GM23338 (cell line): ENCODE data around the gene KRT32. TPM values are rescaled to one million over a fixed set of nuclear protein-coding genes. Genes with fewer than 3 reads are reported as not detected.

ENCODE experiments used
- ATAC-seq: fragments of 200-7000 bp; cut with Tn5 transposase; 3 replicates; pipeline ENCODE4 v1.9.1; 2020
- DNase-seq: peaks from one replicate; pipeline ENCODE4 v3.0.0-alpha.2; 2015; ENCODE audit warnings: low spot score
- H2AFZ ChIP-seq: fragments of 200-600 bp; sonication (generic); 2 replicates; pipeline ENCODE4 v1.8.0; 2016; ENCODE audit warnings: antibody characterized with exemption, mild to moderate bottlenecking, moderate library complexity
- H3F3A ChIP-seq: fragments of 200-600 bp; sonication (generic); replicated peaks from 2 replicates; pipeline ENCODE4 v1.8.0; 2017; ENCODE audit warnings: antibody characterized with exemption, mixed run types, low read depth
- H3K27ac ChIP-seq: fragments of 200-600 bp; sonication (generic); 2 replicates; pipeline ENCODE4 v1.6.1; 2016; ENCODE audit warnings: low read depth
- H3K27me3 ChIP-seq: fragments of 200-600 bp; sonication (generic); 2 replicates; pipeline ENCODE4 v1.8.0; 2016; ENCODE audit warnings: mild to moderate bottlenecking, mixed run types, moderate library complexity; ENCODE audit not compliant: insufficient read depth
- H3K36me3 ChIP-seq: fragments of 200-600 bp; sonication (generic); 2 replicates; pipeline ENCODE4 v1.8.0; 2016; ENCODE audit warnings: mild to moderate bottlenecking; ENCODE audit not compliant: insufficient read depth
- H3K4me1 ChIP-seq: fragments of 200-600 bp; sonication (generic); 2 replicates; pipeline ENCODE4 v1.8.0; 2016; ENCODE audit warnings: mild to moderate bottlenecking, moderate library complexity; ENCODE audit not compliant: insufficient read depth
- H3K4me2 ChIP-seq: fragments of 200-600 bp; sonication (generic); 2 replicates; pipeline ENCODE4 v1.7.1; 2017; ENCODE audit warnings: mixed run types
- H3K4me3 ChIP-seq: fragments of 200-600 bp; sonication (generic); 2 replicates; pipeline ENCODE4 v1.6.1; 2016; ENCODE audit warnings: mixed run types
- H3K79me2 ChIP-seq: fragments of 200-600 bp; sonication (generic); replicated peaks from 2 replicates; pipeline ENCODE4 v1.8.0; 2017; ENCODE audit warnings: mild to moderate bottlenecking; ENCODE audit not compliant: insufficient read depth
- H3K9me2 ChIP-seq: fragments of 200-600 bp; sonication (generic); 2 replicates; pipeline ENCODE4 v1.8.0; 2017; ENCODE audit not compliant: insufficient read depth
- H4K20me1 ChIP-seq: fragments of 200-600 bp; sonication (generic); replicated peaks from 2 replicates; pipeline ENCODE4 v1.8.0; 2017; ENCODE audit warnings: mild to moderate bottlenecking; ENCODE audit not compliant: insufficient read depth
- H3K27ac Mint-ChIP-seq: 2 replicates; pipeline ENCODE4 v1.8.0; 2020; ENCODE audit warnings: inconsistent platforms, mild to moderate bottlenecking, moderate library complexity, mixed read lengths
- H3K27me3 Mint-ChIP-seq: 3 replicates; pipeline ENCODE4 v1.8.0; 2022; ENCODE audit warnings: low read depth, mild to moderate bottlenecking, moderate library complexity, mixed read lengths, inconsistent platforms; ENCODE audit not compliant: insufficient read depth, poor library complexity
- H3K36me3 Mint-ChIP-seq: 3 replicates; pipeline ENCODE4 v1.8.0; 2021; ENCODE audit warnings: low read depth, mild to moderate bottlenecking, inconsistent platforms, moderate library complexity, mixed read lengths
- H3K4me1 Mint-ChIP-seq: 3 replicates; pipeline ENCODE4 v1.8.0; 2020; ENCODE audit warnings: mild to moderate bottlenecking, inconsistent platforms, mixed read lengths
- H3K4me3 Mint-ChIP-seq: 3 replicates; pipeline ENCODE4 v1.8.0; 2021; ENCODE audit warnings: moderate library complexity, mild to moderate bottlenecking, inconsistent platforms, mixed read lengths
- H3K9me3 Mint-ChIP-seq: 3 replicates; pipeline ENCODE4 v1.8.0; 2020; ENCODE audit warnings: moderate library complexity, mild to moderate bottlenecking, inconsistent platforms, mixed read lengths
- CREB1 ChIP-seq: fragments of 250-450 bp; sonication (Bioruptor Pico); IDR thresholded peaks from 2 replicates; pipeline ENCODE4 v1.5.0; 2020; ENCODE audit warnings: low read depth, mild to moderate bottlenecking, moderate library complexity
- ETS1 ChIP-seq: IDR thresholded peaks from 2 replicates; pipeline ENCODE4 v1.6.1; 2016; ENCODE audit warnings: antibody characterized with exemption
- EZH2 ChIP-seq: fragments of 200-600 bp; sonication (generic); IDR thresholded peaks from one replicate; pipeline ENCODE4 v1.8.0; 2017; ENCODE audit warnings: antibody characterized with exemption, mild to moderate bottlenecking, low read depth; ENCODE audit not compliant: unreplicated experiment
- EZH2phosphoT487 ChIP-seq: fragments of 200-600 bp; sonication (generic); IDR thresholded peaks from one replicate; pipeline ENCODE4 v1.8.1; 2018; ENCODE audit warnings: antibody characterized with exemption; ENCODE audit not compliant: unreplicated experiment
- REST ChIP-seq: IDR thresholded peaks from one replicate; pipeline ENCODE4 v1.6.1; 2018; ENCODE audit warnings: antibody characterized with exemption; ENCODE audit not compliant: unreplicated experiment
- ZNF114 ChIP-seq: fragments of 250-450 bp; sonication (Bioruptor Pico); IDR thresholded peaks from 2 replicates; pipeline ENCODE4 v1.5.0; 2020; ENCODE audit warnings: mild to moderate bottlenecking, moderate library complexity
- ZNF331 ChIP-seq: fragments of 250-450 bp; sonication (Bioruptor Pico); IDR thresholded peaks from 2 replicates; pipeline ENCODE4 v1.5.0; 2020; ENCODE audit warnings: low read depth, mild to moderate bottlenecking, moderate library complexity
- polyA plus RNA-seq: library from polyadenylated mRNA; unstranded; fragments of >200 nt; fragmentation: Nextera tagmentation; extraction: Ambion mirVana; gene quantifications from 2 replicates; pipeline ENCODE4 v1.2.1, GENCODE V29; 2016
- total RNA-seq: library from RNA; depleted of rRNA; stranded (reverse); fragments of >200 nt; shearing (Covaris generic); gene quantifications from 2 replicates; pipeline ENCODE4 v1.2.3, GENCODE V29; 2014

KRT32 gene
- total and polyA plus RNA-seq, 2 experiments from 2014 or later = not detected

GRCh38 chr17:41444640-41445039 is 22.5 kb downstream of the KRT32 start:
- TF ChIP-seq ZNF114 = no peak
- TF ChIP-seq ETS1 = no peak
- TF ChIP-seq REST = no peak
- no peak for TF ChIP-seq ZNF331
- Mint-ChIP-seq H3K4me1 (no peaks in the 10 kb centered on the region), H3K36me3 (no peaks in the 10 kb centered on the region), H3K27me3 (peaks cover 2% of the 10 kb centered on the region), H3K9me3 (peaks cover 4% of the 10 kb centered on the region; the same call in 2 of the 3 replicates), H3K27ac (no peak overlapping the region), H3K4me3 (no peak overlapping the region)
- H3K4me3 ChIP-seq = no peak overlapping the region
- ATAC-seq (no peak), DNase-seq (no peak)
- H2AFZ ChIP-seq = no peak overlapping the region
- 0 out of 2 replicates have a peak, but pooled peaks cover 11% of the 10 kb centered on the region for H3K9me2 ChIP-seq
- H3K4me2 ChIP-seq = no peak overlapping the region
- no peaks in the 10 kb centered on the region for H3F3A ChIP-seq
- no peaks in the 10 kb centered on the region for H3K36me3 ChIP-seq
- no peaks in the 10 kb centered on the region for H3K27me3 ChIP-seq
- H3K4me1 ChIP-seq = no peaks in the 10 kb centered on the region
- no peaks in the 10 kb centered on the region for H3K79me2 ChIP-seq
- H4K20me1 ChIP-seq = no peaks in the 10 kb centered on the region
- no peak overlapping the region for H3K27ac ChIP-seq

GRCh38 chr17:41444186-41444585 is 23.0 kb downstream of the KRT32 start:
- no peaks in the 10 kb centered on the region for H3K36me3 ChIP-seq
- Mint-ChIP-seq H3K4me3 (no peak overlapping the region), H3K9me3 (peaks cover 4% of the 10 kb centered on the region; the same call in 2 of the 3 replicates), H3K36me3 (no peaks in the 10 kb centered on the region), H3K27me3 (peaks cover 2% of the 10 kb centered on the region), H3K27ac (no peak overlapping the region), H3K4me1 (no peaks in the 10 kb centered on the region)
- no peaks in the 10 kb centered on the region for H3K4me1 ChIP-seq
- no peak overlapping the region for H3K27ac ChIP-seq
- H2AFZ ChIP-seq = no peak overlapping the region
- no peak overlapping the region for H3K4me2 ChIP-seq
- H4K20me1 ChIP-seq = no peaks in the 10 kb centered on the region
- H3K27me3 ChIP-seq = no peaks in the 10 kb centered on the region
- H3F3A ChIP-seq = no peaks in the 10 kb centered on the region
- 0 out of 2 replicates have a peak, but pooled peaks cover 11% of the 10 kb centered on the region for H3K9me2 ChIP-seq
- DNase-seq (no peak), ATAC-seq (no peak)
- H3K79me2 ChIP-seq = no peaks in the 10 kb centered on the region
- H3K4me3 ChIP-seq = no peak overlapping the region
- TF ChIP-seq CREB1 (CRISPR knock-in tag) = no peak
- TF ChIP-seq REST = no peak
- TF ChIP-seq EZH2 = no peak
- TF ChIP-seq EZH2phosphoT487 = no peak
